Measurements from ENCODE around the gene CD28. TPM values are rescaled to one million over a fixed set of nuclear protein-coding genes. Genes with fewer than 3 reads are reported as not detected.

CD28 gene
- total and polyA plus RNA-seq, 2 experiments from 2014 or later: 0.11 TPM

GRCh38 chr2:203669820-203670219, 36.6 kb upstream of the CD28 start:
- Histone ChIP-seq H3F3A (ENCODE audit: insufficient read depth) (peaks cover 8% of the 10 kb centered on the region), H3K4me2 (ENCODE audit: unreplicated experiment) (no peak overlapping the region), H3K27me3 (replicated peaks; ENCODE audit: insufficient read depth) (no peaks in the 10 kb centered on the region), H3K9me3 (ENCODE audit: low read depth) (no peaks in the 10 kb centered on the region), H3K4me1 (ENCODE audit: insufficient read depth) (peaks cover 16% of the 10 kb centered on the region), H3K27ac (no peak overlapping the region), H3K9me2 (ENCODE audit: insufficient read depth) (no peaks in the 10 kb centered on the region), H3K9ac (no peak overlapping the region), H4K20me1 (ENCODE audit: insufficient read depth) (no peaks in the 10 kb centered on the region), H3K36me3 (ENCODE audit: low read depth) (no peaks in the 10 kb centered on the region), H3K79me2 (ENCODE audit: insufficient read depth) (no peaks in the 10 kb centered on the region), H2AFZ (no peak overlapping the region), H3K4me3 (no peak overlapping the region)
- in situ Hi-C loops (cut with MboI): no loop called here
- WGBS, 2 experiments (ENCODE audit: low coverage in 1 of 2, low lambda C conversion rate in 2 of 2, missing lambda C conversion rate in 2 of 2): 66 to 67% methylated on average over 2 of the region's 2 CpGs
- no peak for DNase-seq
- TF ChIP-seq EZH2phosphoT487 (IDR thresholded peaks at IDR 0.05; ENCODE audit: insufficient read depth, low read depth): no peak
- no peak for TF ChIP-seq EZH2 (IDR thresholded peaks at IDR 0.05; ENCODE audit: insufficient read depth, poor library complexity, severe bottlenecking)

- Histone ChIP-seq H3K9ac (no peak overlapping the region), H3K27ac (peak overlapping the region; percentile 5; the same call in 1 of the 2 replicates), H3K36me3 (ENCODE audit: low read depth) (no peaks in the 10 kb centered on the region), H3K4me2 (ENCODE audit: unreplicated experiment) (no peak overlapping the region), H2AFZ (no peak overlapping the region), H3K4me3 (no peak overlapping the region), H3K79me2 (ENCODE audit: insufficient read depth) (no peaks in the 10 kb centered on the region), H3K9me2 (ENCODE audit: insufficient read depth) (no peaks in the 10 kb centered on the region), H3K4me1 (ENCODE audit: insufficient read depth) (peaks cover 27% of the 10 kb centered on the region), H3K9me3 (ENCODE audit: low read depth) (no peaks in the 10 kb centered on the region), H3K27me3 (replicated peaks; ENCODE audit: insufficient read depth) (no peaks in the 10 kb centered on the region), H3F3A (ENCODE audit: insufficient read depth) (peaks cover 19% of the 10 kb centered on the region), H4K20me1 (ENCODE audit: insufficient read depth) (no peaks in the 10 kb centered on the region)
- in situ Hi-C loops (cut with MboI): no loop called here
- peak; percentile 70 for DNase-seq
- TF ChIP-seq EZH2phosphoT487 (IDR thresholded peaks at IDR 0.05; ENCODE audit: insufficient read depth, low read depth) (no peak), EZH2 (IDR thresholded peaks at IDR 0.05; ENCODE audit: insufficient read depth, poor library complexity, severe bottlenecking) (no peak)
Observed at GRCh38 chr2:203670939-203671338, 35.5 kb upstream of the CD28 start.

- Histone ChIP-seq H3F3A (ENCODE audit: insufficient read depth) (peaks cover 27% of the 10 kb centered on the region), H3K4me2 (ENCODE audit: unreplicated experiment) (no peak overlapping the region), H3K27me3 (replicated peaks; ENCODE audit: insufficient read depth) (no peaks in the 10 kb centered on the region), H2AFZ (no peak overlapping the region), H3K9me2 (ENCODE audit: insufficient read depth) (no peaks in the 10 kb centered on the region), H3K9ac (no peak overlapping the region), H3K36me3 (ENCODE audit: low read depth) (no peaks in the 10 kb centered on the region), H3K9me3 (ENCODE audit: low read depth) (no peaks in the 10 kb centered on the region), H3K79me2 (ENCODE audit: insufficient read depth) (no peaks in the 10 kb centered on the region), H3K4me3 (no peak overlapping the region), H3K27ac (no peak overlapping the region), H4K20me1 (ENCODE audit: insufficient read depth) (no peaks in the 10 kb centered on the region), H3K4me1 (ENCODE audit: insufficient read depth) (peaks cover 35% of the 10 kb centered on the region)
- TF ChIP-seq EZH2 (IDR thresholded peaks at IDR 0.05; ENCODE audit: insufficient read depth, poor library complexity, severe bottlenecking) (no peak), EZH2phosphoT487 (IDR thresholded peaks at IDR 0.05; ENCODE audit: insufficient read depth, low read depth) (no peak)
- no peak for DNase-seq
- WGBS, 2 experiments (ENCODE audit: low coverage in 1 of 2, low lambda C conversion rate in 2 of 2, missing lambda C conversion rate in 2 of 2): 92 to 98% methylated on average over 1 of the region's 1 CpG
- in situ Hi-C loops (cut with MboI): no loop called here
Observed at GRCh38 chr2:203671876-203672275, 34.6 kb upstream of the CD28 start.

- Histone ChIP-seq H3K36me3 (ENCODE audit: low read depth) (no peaks in the 10 kb centered on the region), H3K9ac (no peak overlapping the region), H3K4me1 (ENCODE audit: insufficient read depth) (peaks cover 35% of the 10 kb centered on the region), H3K79me2 (ENCODE audit: insufficient read depth) (no peaks in the 10 kb centered on the region), H4K20me1 (ENCODE audit: insufficient read depth) (no peaks in the 10 kb centered on the region), H3F3A (ENCODE audit: insufficient read depth) (peaks cover 27% of the 10 kb centered on the region), H3K9me3 (ENCODE audit: low read depth) (no peaks in the 10 kb centered on the region), H2AFZ (no peak overlapping the region), H3K27ac (no peak overlapping the region), H3K9me2 (ENCODE audit: insufficient read depth) (no peaks in the 10 kb centered on the region), H3K4me3 (no peak overlapping the region), H3K4me2 (ENCODE audit: unreplicated experiment) (no peak overlapping the region), H3K27me3 (replicated peaks; ENCODE audit: insufficient read depth) (no peaks in the 10 kb centered on the region)
- no peak for TF ChIP-seq EZH2 (IDR thresholded peaks at IDR 0.05; ENCODE audit: insufficient read depth, poor library complexity, severe bottlenecking)
- TF ChIP-seq EZH2phosphoT487 (IDR thresholded peaks at IDR 0.05; ENCODE audit: insufficient read depth, low read depth): no peak
- in situ Hi-C loops (cut with MboI): no loop called here
- WGBS, 2 experiments (ENCODE audit: low coverage in 1 of 2, low lambda C conversion rate in 2 of 2, missing lambda C conversion rate in 2 of 2): 80 to 87% methylated on average over 3 of the region's 3 CpGs
- no peak for DNase-seq
Observed at GRCh38 chr2:203672856-203673255, 33.6 kb upstream of the CD28 start.

GRCh38 chr2:203673933-203674332, 32.5 kb upstream of the CD28 start:
- H3K9ac ChIP-seq: peak overlapping the region; percentile 49
- H3F3A ChIP-seq (ENCODE audit: insufficient read depth): peaks cover 27% of the 10 kb centered on the region
- H3K4me1 ChIP-seq (ENCODE audit: insufficient read depth): peaks cover 37% of the 10 kb centered on the region
- H3K27me3 ChIP-seq (replicated peaks; ENCODE audit: insufficient read depth): no peaks in the 10 kb centered on the region
- no peak overlapping the region for H3K4me3 ChIP-seq
- peak overlapping the region; percentile 9 for H3K4me2 ChIP-seq (ENCODE audit: unreplicated experiment)
- WGBS, 2 experiments (ENCODE audit: low coverage in 1 of 2, low lambda C conversion rate in 2 of 2, missing lambda C conversion rate in 2 of 2): 57 to 63% methylated on average over 1 of the region's 1 CpG
- H3K9me2 ChIP-seq (ENCODE audit: insufficient read depth): no peaks in the 10 kb centered on the region
- no peaks in the 10 kb centered on the region for H4K20me1 ChIP-seq (ENCODE audit: insufficient read depth)
- in situ Hi-C loops (cut with MboI): no loop called here
- no peaks in the 10 kb centered on the region for H3K36me3 ChIP-seq (ENCODE audit: low read depth)
- no peaks in the 10 kb centered on the region for H3K9me3 ChIP-seq (ENCODE audit: low read depth)
- peak; percentile 82 for DNase-seq
- H3K27ac ChIP-seq: peak overlapping the region; percentile 80
- H3K79me2 ChIP-seq (ENCODE audit: insufficient read depth): no peaks in the 10 kb centered on the region
- H2AFZ ChIP-seq: 0 out of 2 replicates have a peak overlapping the region, but pooled peaks have one; percentile 23
- TF ChIP-seq EZH2phosphoT487 (IDR thresholded peaks at IDR 0.05; ENCODE audit: insufficient read depth, low read depth): no peak
- no peak for TF ChIP-seq EZH2 (IDR thresholded peaks at IDR 0.05; ENCODE audit: insufficient read depth, poor library complexity, severe bottlenecking)

All from GM23248 (cell line).